ENCODE measurements around the gene NSD2. TPM values are rescaled to one million over a fixed set of nuclear protein-coding genes. Genes with fewer than 3 reads are reported as not detected.

Gene NSD2
- total RNA-seq, 6 experiments from 2014 or later, result 11.4 to 19.4 (median 14.0) TPM

DNA sequence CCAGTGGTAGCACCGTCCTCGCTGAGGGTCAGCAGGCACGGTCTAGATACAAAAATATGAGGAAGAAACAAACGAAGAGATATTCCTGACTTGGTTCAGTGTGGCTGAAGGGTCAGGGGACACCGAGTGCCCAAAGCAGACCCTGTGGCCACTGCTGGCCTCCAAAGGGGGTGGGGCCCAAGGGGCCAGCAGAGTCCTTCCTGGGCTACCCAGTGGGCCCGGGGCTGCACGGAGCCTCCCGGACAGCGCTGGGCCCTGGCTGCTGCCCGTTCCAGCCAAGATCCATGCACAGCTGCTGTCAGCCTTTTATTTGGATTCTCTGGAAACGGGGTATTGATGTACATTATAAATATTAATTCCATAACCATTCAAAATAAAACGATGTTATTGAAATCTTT lies 117.1 kb downstream of the NSD2 start:
- Histone ChIP-seq H3K4me3 (no peak overlapping the region), H3K27ac (no peak overlapping the region), H3K36me3 (peaks cover 0 to 50% (median 15%) of the 10 kb centered on the region in 4 donors), H3K4me1 (no peaks in the 10 kb centered on the region), H3K9me3 (no peaks in the 10 kb centered on the region), H3K27me3 (no peaks in the 10 kb centered on the region)
- DNase-seq (peak in 1 of 3 donors; percentile 21), ATAC-seq (no peak)
- intact Hi-C loops (cut with DNase I), result no loop called here
- no peak for TF ChIP-seq POLR2A (IDR thresholded peaks at IDR 0.05)
- TF ChIP-seq CTCF (IDR thresholded peaks at IDR 0.05), result no peak
- WGBS (ENCODE audit: insufficient coverage, low coverage, low lambda C conversion rate, missing lambda C conversion rate), result 86% methylated on average over 9 of the region's 12 CpGs

- intact Hi-C loops (cut with DNase I), result no loop called here
- no peaks in the 10 kb centered on the region for H3K9me3 ChIP-seq
- H3K4me3 ChIP-seq, result no peak overlapping the region
- no peaks in the 10 kb centered on the region for H3K4me1 ChIP-seq
- peaks cover 0 to 37% (median 12%) of the 10 kb centered on the region in 4 donors for H3K36me3 ChIP-seq
- no peak overlapping the region for H3K27ac ChIP-seq
- ATAC-seq (no peak), DNase-seq (peak in 1 of 3 donors; percentile 35)
- WGBS (ENCODE audit: insufficient coverage, low coverage, low lambda C conversion rate, missing lambda C conversion rate), result 94% methylated on average over 9 of the region's 33 CpGs
- H3K27me3 ChIP-seq, result no peaks in the 10 kb centered on the region
- no peak for TF ChIP-seq CTCF (IDR thresholded peaks at IDR 0.05)
- no peak for TF ChIP-seq POLR2A (IDR thresholded peaks at IDR 0.05)
Measured at GRCh38 chr4:1989533-1990347, 118.5 kb downstream of the NSD2 start.

GRCh38 chr4:1990348-1990645 lies 119.1 kb downstream of the NSD2 start:
- no peaks in the 10 kb centered on the region for H3K4me1 ChIP-seq
- H3K36me3 ChIP-seq, result peaks cover 0 to 33% (median 12%) of the 10 kb centered on the region in 4 donors
- H3K4me3 ChIP-seq, result no peak overlapping the region
- no peaks in the 10 kb centered on the region for H3K9me3 ChIP-seq
- no peak overlapping the region for H3K27ac ChIP-seq
- intact Hi-C loops (cut with DNase I), result no loop called here
- 92% methylated on average over 3 of the region's 10 CpGs for WGBS (ENCODE audit: insufficient coverage, low coverage, low lambda C conversion rate, missing lambda C conversion rate)
- no peak for TF ChIP-seq CTCF (IDR thresholded peaks at IDR 0.05)
- no peak for TF ChIP-seq POLR2A (IDR thresholded peaks at IDR 0.05)
- DNase-seq (peak in 1 of 3 donors; percentile 30), ATAC-seq (no peak)
- H3K27me3 ChIP-seq, result no peaks in the 10 kb centered on the region

- ATAC-seq (no peak), DNase-seq (no peak)
- Histone ChIP-seq H3K4me1 (no peaks in the 10 kb centered on the region), H3K27me3 (no peaks in the 10 kb centered on the region), H3K4me3 (no peak overlapping the region), H3K9me3 (no peaks in the 10 kb centered on the region), H3K36me3 (peaks cover 0 to 29% (median 11%) of the 10 kb centered on the region in 4 donors), H3K27ac (no peak overlapping the region)
- intact Hi-C loops (cut with DNase I), result no loop called here
- TF ChIP-seq POLR2A (IDR thresholded peaks at IDR 0.05), result no peak
- no peak for TF ChIP-seq CTCF (IDR thresholded peaks at IDR 0.05)
- 92% methylated on average over 5 of the region's 5 CpGs for WGBS (ENCODE audit: insufficient coverage, low coverage, low lambda C conversion rate, missing lambda C conversion rate)
Measured at GRCh38 chr4:1990676-1991075, 119.5 kb downstream of the NSD2 start.

Measured in right lobe of liver (tissue), 6 donors.